ENCODE results near the gene ADRA2C.

Gene ADRA2C

DNA sequence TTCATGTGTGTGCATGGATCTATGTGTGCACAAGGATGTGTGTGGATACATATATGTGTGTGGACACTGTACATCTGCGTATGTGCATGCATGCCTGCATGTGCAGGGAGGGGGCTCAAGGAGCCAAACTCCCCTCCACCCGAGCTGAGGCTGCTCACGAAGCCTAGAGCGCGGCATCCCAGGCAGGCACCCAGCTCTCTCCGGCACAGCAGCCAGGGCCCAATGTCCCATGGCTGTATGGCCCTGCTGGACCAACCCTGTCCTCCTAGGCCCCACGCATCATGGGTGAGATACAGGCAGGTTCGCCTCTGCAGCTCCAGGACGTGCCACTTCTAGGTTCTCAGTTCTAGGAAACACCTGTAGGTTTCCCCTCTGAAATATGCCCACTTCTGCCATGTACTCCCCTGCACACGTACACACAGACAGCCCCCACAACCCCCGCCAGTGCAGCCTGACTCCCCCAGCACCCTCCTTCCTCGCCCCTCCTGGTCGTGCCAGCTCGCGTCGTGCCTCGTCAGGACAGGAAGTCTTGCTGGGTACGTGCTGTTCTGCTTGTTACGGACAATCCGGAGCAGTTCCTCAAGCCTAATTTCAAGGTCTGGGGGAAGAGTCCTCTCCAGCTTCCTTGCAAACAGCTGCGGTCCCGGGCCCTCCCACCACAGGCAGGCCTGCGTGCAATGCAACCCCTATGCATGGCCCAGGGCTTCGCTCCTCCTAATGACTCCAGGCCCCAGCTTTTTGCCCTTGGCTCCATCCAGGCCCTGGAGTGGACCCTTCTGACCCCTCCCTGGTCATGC is 3.2 kb upstream of the ADRA2C start:
- no peak for DNase-seq

DNA sequence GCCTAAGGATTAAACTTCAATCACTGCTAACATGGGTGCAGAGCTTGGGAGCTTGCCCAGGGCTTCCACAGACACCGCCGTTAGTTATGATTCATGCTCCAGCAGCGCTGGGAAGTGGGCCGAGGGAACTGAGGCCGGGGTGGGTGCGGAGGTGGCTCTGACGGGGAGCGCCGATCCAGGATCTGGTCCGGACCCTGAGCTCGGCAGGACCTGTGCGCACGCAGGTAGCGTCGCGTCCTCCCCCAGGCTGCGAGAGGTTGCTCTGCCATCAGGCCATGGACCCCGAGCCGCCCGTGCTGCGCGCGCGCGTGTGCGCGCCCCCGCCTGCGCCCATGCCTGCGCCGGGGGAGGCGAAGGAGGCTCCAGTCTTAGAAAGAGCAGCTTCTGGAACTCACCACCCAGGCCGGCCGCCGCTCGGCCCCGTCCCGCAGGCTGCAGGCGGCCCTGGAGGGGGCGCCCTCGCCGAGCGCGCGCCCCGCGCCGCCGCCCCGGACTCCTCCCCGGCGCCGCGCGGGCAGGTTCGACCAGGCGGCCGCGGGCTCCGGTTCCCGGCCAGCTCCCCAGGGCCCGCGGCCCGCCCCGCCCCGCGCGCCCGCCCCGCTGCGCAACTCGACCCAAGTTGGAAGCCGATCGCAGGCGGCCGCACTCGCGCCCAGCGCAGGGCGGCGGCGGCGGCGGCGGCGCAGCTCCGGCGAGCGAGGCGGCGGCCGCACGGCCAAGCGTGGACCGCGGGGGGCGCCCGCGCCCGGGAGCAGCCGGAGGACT is 732 bp upstream of the ADRA2C start:
- DNase-seq, result peak; percentile 37

DNA sequence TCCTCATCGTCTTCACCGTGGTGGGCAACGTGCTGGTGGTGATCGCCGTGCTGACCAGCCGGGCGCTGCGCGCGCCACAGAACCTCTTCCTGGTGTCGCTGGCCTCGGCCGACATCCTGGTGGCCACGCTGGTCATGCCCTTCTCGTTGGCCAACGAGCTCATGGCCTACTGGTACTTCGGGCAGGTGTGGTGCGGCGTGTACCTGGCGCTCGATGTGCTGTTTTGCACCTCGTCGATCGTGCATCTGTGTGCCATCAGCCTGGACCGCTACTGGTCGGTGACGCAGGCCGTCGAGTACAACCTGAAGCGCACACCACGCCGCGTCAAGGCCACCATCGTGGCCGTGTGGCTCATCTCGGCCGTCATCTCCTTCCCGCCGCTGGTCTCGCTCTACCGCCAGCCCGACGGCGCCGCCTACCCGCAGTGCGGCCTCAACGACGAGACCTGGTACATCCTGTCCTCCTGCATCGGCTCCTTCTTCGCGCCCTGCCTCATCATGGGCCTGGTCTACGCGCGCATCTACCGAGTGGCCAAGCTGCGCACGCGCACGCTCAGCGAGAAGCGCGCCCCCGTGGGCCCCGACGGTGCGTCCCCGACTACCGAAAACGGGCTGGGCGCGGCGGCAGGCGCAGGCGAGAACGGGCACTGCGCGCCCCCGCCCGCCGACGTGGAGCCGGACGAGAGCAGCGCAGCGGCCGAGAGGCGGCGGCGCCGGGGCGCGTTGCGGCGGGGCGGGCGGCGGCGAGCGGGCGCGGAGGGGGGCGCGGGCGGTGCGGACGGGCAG is 792 bp downstream of the ADRA2C start:
- DNase-seq, result peak; percentile 39

DNA sequence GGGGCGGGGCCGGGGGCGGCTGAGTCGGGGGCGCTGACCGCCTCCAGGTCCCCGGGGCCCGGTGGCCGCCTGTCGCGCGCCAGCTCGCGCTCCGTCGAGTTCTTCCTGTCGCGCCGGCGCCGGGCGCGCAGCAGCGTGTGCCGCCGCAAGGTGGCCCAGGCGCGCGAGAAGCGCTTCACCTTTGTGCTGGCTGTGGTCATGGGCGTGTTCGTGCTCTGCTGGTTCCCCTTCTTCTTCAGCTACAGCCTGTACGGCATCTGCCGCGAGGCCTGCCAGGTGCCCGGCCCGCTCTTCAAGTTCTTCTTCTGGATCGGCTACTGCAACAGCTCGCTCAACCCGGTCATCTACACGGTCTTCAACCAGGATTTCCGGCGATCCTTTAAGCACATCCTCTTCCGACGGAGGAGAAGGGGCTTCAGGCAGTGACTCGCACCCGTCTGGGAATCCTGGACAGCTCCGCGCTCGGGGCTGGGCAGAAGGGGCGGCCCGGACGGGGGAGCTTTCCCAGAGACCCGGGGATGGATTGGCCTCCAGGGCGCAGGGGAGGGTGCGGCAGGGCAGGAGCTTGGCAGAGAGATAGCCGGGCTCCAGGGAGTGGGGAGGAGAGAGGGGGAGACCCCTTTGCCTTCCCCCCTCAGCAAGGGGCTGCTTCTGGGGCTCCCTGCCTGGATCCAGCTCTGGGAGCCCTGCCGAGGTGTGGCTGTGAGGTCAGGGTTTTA is 1.5 kb downstream of the ADRA2C start:
- DNase-seq, result no peak

DNA sequence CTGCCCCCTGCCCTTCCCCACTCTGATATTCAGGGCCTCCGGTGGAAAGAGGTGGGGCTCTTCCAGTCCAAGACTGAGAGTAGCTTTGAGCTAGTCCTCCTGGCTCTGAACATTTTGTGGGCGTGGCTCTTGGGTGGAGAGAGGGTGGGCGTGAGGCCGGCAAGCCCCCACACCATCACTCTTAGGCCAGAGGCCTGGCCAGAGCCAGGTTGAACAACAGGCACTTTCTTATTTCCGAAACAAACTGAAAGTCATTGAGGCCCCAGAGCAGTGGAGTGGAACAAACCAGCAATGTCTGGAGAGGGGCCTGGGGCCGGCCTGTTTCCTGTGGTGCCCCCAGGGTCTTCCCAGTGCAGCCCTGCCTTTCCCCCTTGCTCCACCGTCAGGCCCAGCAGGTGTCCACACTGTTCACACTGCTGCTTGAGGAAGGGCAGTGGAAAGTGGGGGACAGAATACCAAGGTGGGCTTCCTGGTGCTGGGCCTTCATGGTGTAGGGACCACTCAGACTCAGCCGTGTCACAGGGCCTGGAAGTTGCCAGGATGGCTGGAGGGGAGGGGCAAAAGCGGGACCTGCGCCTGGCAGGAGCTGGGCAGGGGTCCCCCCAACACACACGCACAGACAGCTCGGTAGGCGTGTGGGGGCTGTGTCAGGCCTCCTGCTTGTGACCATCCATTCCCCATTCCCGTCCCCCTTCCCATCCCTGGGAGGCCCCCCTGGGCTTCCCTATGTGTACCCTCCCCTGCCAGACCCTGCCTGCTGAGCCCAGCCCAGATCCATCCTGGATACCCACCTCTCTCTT is 2.9 kb downstream of the ADRA2C start:
- no peak for DNase-seq

DNA sequence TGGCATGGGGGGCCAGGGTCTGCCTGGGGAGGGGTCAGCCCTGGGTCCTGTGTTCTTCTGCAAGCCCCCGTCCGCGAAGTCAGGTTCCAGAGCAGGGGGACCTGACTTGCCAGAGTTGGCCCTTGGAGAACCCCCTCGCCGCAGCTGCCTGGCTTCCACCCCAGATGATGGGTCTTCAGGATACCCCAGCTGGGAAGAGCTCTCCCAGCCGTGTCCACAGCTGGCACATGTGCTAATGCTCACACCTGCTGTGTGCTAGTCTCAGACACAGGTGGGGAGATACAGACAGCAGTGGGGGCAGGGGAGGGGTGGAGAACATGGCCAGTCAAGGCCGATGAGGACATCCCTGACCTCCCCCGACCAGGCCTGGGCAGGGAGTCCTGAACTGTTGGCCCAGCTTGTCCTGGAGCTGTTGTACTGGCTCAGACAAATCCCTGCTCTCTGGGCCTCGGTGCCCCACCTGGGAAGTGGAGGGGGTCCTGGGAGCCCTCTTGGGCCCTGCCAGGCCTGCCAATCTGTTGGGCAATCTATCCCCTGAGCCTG is 3.5 kb downstream of the ADRA2C start:
- DNase-seq, result no peak

DNA sequence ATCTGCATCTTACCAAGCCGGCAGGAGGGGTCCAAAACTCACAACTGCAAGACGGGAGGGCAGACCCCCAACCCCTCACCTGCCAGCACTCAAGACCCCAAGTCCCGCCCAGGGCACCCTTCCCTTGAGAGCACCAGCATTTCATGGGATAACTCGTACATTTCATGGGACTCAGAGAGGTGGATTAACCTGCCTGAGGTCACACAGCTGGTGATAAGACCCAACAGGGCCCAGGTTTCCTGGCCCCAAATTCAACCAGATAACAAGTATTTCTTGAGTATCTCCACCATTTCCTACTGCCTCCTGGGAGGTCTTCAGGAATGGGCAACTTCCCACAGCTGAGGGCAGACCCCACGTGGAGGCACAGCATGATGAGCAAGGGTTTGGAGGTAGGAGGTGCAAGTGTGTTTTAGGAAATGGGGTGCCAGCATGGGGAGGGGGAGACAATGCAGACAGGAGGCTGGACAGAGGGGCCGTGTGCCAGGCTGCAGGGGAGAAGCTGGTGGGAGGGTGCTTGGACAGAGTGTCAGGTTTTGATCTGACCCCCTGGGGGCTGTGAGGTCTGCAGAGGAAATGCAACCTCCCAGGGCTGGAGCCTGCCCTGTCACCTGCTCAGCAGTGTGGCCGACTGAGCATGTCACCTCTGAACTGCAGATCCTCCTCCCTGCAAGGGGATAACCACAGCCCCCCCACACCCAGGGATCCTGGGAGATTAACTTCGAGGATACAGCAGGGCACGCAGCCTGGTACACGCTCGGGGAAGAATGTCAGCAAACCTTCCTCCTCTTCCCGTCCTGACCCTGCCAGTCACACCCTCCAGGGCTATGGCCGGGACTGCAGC is 4.4 kb downstream of the ADRA2C start:
- DNase-seq, result no peak

DNA sequence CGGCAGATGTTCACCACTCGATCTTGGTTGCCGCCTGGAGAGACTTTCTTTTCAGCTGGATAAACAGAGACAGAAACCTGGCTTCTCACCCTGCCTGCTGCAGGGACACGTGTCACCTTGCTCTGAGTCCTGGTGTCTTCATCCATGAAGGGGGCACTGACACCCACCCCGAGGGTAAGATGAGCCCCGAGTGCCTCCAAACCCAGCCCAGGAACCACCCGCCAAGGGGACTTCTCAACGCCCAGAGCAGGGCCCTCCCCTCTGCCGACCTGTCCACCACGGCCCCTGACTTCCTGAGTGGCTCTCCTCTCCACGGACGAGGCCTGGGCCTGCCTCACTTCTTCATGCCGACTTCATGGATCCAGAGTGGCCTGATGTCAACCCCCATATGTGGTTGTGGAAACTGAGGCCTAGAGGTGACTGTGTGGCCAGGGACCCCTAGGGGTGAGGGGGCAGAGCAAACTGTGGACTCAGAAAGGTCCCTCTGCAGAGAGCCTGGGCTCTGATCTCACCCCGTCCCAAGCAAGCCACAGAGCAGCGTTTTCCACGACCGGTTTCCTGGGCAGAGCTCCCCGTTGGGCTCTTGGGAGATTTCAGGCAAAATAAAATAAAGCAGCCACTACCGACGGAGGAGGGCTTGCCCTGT is 5.1 kb downstream of the ADRA2C start:
- no peak for DNase-seq

DNA sequence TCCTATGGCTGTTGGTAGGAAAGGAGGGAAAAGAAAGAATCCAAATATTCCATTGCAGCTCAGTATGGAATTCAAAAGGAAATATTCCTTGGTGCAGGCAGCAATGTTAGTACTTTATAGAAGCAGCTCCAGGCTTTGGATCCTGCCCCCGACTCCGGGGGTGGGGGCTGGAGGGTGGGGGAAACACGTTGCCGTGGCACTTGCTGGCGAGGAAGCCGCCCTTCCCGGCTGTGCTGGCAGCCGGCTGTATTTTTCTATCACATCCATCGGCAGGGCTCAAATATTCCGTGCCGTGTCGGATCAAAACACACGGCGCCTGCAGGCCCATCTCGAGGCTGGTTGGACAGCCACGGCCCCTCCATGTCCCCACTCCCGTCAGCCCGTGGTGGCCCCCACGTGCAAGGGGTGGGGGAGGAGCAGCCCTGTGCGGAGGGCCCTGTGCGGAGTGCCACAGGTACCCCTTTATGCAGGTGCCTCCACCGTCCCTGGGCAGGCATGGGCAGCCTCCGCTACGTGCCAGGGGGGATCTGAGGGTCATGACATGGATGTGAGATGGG is 5.8 kb downstream of the ADRA2C start:
- DNase-seq, result no peak

DNA sequence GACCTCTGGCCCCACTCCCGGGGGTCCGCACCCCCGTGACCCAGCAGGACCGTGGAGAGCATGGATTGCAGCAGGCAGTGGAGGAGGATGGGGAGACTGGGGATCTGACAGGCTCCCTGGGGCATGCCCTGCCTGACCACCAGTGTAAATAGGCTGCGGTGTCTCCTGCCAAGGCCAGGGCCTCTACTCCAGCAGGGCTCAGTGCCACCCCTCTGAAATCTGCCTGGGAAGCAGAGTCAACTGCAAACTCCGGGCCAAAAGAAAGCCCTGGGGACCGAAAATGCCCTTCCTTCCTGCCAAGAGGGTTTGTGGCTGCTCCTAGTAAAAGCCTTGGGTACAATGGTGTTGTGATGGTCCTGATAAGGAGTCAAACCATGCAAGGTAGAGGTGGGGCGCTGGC is 6.4 kb downstream of the ADRA2C start:
- no peak for DNase-seq

DNA sequence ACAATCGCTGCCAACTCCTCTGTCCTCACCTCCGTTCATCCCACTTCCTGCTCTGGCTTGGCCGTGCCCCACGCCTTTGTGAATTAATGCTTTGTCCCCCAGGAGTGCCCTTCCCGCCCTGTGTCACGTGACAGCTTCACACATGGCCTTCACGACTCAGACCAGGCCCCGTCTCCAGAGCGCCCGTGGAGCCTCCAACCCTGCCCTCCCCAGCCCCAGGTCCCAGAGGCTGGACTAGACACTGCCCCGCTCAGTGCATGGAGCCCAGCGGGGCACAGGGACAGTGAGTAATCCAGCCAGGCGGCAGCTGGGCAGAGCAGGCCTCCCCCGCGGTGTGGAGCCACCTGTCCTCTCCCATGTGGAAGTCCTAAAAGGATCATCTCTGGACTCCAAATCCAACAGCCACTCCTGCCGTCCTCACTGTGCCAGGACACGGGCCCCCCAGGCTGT is 7.4 kb downstream of the ADRA2C start:
- DNase-seq, result no peak

DNA sequence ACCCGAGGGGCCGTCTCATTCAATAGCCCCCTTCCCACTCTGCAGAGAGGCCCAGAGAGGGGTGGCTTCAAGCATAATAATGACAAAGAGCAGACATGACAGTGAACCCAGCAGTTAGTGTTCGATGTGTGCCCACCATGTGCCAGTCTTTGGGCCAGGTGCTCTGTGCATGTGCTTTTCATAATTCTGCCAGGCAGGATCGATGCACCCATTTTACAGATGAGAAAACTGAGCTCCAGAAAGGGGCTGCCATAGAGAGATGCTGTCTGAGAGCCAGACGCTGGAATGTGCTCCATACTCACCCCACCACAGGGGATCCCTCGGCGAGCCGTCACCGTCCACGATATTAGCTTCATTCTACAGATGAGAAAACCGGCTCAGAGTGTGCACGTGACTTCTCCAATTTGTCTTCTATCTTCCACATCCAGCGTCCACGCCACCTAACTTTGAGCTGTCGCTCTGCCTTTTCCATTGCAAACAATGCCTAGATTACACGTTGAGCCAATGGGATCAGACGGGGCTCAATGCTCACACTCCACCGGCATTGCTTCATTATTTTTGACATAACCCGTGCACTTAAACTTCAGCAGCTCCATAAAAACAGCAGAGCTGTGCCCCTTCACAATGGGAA is 8.2 kb downstream of the ADRA2C start:
- DNase-seq, result no peak

DNA sequence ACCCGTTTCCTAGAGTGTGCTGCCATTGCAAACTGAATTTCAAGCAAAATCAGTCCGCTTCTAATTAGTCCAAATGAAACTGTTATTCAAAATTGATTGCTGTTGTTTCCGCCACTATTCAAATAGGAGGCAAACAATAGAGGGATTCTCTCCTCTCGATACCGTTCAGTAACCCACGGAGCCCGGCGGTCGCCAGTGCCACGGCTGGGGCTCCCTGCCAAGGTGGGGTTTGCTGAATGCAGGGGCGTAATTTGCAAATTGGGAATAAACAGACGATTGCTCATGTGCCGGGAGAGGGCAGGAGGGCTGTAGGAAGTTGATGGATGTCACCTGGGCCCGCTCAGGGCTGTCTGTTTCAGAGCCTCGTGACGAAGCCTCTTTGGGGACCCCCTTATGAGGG is 8.8 kb downstream of the ADRA2C start:
- DNase-seq, result peak; percentile 21

DNA sequence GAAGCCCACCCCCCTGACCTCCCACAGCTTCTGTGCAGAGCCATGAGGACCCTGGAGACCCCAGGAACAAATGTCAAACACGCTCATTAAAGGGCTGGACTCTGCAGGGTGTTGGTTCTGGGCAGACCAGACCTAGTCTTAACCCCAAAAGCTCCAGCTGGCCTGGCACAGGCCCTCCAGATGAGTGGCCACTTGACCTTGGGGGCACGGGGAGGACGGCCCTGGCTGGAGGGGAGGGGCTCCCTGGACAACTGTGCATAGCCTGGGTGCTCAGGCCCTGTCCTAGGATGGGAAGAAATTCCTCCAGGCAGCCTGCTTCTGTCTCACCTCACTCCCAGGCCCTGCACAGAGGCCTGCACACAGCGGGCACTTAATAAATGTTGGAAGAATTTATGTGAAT is 9.4 kb downstream of the ADRA2C start:
- DNase-seq, result no peak

DNA sequence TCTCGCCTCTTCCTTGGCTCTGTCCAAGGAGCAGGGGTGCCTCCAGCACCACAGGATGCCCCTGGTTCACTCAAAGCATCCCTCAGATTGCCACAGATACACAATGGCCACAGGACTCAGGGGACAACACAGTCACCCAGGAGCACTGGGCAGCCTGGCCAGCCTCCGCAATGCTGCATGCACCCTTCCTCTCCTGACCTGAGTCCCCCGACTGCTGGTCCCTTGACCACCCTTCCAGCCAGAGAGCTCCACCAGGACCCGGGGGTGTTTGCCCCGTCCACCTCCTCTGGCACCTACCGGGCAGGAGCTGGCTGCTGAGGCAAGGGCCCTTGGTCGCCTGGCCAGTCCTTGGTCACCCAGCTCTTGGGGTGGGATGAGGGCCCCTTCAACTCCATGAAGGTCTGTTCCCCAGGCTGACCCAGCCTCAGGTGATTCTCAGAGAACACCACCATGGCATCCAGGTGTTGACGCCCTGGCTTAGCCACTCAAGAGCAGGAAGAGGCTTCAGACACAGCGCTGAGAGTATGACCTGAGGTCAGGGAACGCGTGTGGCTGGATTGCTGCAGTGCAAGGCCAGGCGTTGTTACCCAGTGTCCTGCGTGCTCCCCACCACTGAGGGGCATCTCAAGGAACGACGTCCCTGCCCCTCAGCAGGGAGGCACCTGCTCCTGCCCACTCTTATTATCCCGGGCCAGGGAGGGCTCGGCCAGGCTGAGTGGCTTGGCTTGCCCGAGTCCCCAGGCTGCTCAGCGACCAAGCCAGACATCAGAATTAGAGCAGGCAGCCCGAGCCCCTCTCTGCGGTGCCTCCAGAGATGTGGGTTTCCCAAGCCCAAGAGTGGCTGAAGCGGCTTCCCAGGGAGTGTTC is 10.2 kb downstream of the ADRA2C start:
- no peak for DNase-seq

DNA sequence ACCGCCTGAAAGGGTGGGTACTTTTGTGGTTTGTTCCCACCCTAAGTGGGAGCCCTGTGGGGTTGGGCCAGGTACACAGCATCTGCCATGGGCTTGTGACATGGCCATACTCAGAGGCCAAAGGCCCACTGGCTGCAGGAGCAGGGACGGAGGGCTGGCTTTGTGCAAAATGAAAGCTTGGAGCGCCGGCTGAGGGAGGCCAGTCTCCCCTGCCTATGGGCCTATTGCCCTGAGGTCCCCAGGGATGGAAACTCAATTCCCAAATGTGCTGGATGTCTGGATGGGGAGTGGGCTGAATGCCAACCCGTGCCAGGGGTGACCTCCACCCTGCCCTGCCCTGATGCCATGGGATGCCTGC is 10.8 kb downstream of the ADRA2C start:
- no peak for DNase-seq

DNA sequence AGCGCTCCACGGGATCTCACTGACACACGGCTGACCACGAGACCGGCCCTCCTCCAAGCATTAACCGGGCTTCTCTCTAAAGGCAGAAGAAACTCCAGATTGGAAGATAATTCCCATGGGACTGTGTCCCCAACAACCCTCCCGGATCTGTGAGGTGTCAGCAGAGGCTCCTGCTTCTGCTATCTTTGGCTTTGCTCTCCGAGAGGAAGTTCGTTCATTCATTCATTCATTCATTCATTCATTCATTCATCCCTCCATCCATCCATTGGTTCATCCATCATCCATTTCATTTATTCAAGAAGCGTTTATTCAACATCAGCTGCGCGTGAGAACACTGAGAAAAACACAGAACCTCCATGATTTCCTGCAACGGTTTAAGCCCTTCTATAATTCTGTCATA is 11.5 kb downstream of the ADRA2C start:
- no peak for DNase-seq

DNA sequence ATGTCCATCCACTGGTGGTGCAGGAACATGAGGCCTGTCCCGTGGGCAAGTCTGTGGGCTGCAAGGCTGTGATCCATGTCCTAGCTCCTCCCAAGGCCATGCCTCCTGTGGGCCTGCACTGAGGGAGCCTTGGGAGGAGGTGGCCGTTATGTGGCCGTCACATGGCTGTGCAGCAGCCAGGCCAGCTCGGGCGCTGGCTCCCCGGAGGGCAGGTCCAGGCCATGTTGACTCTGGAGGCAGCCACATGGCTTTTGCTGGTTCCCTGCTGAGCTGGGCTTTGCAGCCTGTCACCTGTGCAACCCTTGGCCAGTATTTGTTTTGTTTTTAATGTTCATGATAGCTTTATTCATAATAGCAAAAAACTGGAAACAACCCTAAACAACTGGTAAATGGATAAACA is 13.3 kb downstream of the ADRA2C start:
- DNase-seq, result no peak

Data from NCI-H1092 (cell line).